HCT116 (cell line): ENCODE data around the gene MLH1. TPM values are rescaled to one million over a fixed set of nuclear protein-coding genes. Genes with fewer than 3 reads are reported as not detected.

Source experiments
- ATAC-seq: fragments of 200-7000 bp; cut with Tn5 transposase; 2 replicates; pipeline ENCODE4 v1.9.1; 2020; ENCODE audit warnings: mild to moderate bottlenecking, moderate library complexity
- BruUV-seq: library from RNA; stranded (reverse); fragments of 400-500 nt; replicated peaks from 2 replicates; lab custom pipeline; 2021; lab: Mats Ljungman, UMichigan
- CTCF ChIA-PET: fragments of 300-600 bp; sonication (Branson Sonifier 250); formaldehyde crosslinking; loops from one replicate; lab custom pipeline; 2021; ENCODE audit warnings: antibody characterized with exemption; lab: Charles Lee
- POLR2A ChIA-PET: fragments of 300-600, 350-600 bp; sonication (Branson Sonifier 250); formaldehyde crosslinking; loops from one replicate; lab custom pipeline; 2021; ENCODE audit warnings: antibody characterized with exemption; lab: Charles Lee
- RAD21 ChIA-PET, 2 experiments: fragments of 300-600 bp; sonication (Branson Sonifier 250); formaldehyde crosslinking; loops; one replicate each; lab custom pipeline; 2023; ENCODE audit warnings: low total read pairs in 2 of 2; ENCODE audit not compliant: uncharacterized antibody in 2 of 2, unreplicated experiment in 2 of 2, low non-redundant PET in 1 of 2; lab: Charles Lee
- DNase-seq: peaks from one replicate; pipeline ENCODE4 v3.0.0-alpha.2; 2010; ENCODE audit warnings: low read depth, low spot score
- H2AFZ ChIP-seq: fragments of 200-600 bp; shearing (Covaris generic), sonication (generic); 2 replicates; pipeline ENCODE4 v1.6.1; 2017; ENCODE audit warnings: low read depth, mixed run types, mixed read lengths, antibody characterized with exemption, low read length; ENCODE audit not compliant: poor library complexity, severe bottlenecking
- H3K27ac ChIP-seq: 2 replicates; pipeline ENCODE4 v1.5.1; 2012; ENCODE audit warnings: low read depth, low read length
- H3K27me3 ChIP-seq: fragments of 200-600 bp; sonication (generic); 2 replicates; pipeline ENCODE4 v1.6.1; 2016; ENCODE audit warnings: mixed run types, low read length, mixed read lengths; ENCODE audit not compliant: insufficient read depth
- H3K36me3 ChIP-seq, 2 experiments: fragments of 200-500 bp in 1 of 2; fragments of 200-600 bp in 1 of 2; sonication (Bioruptor generic) in 1 of 2; sonication (generic) in 1 of 2; 2 replicates each; pipeline versions ENCODE4 v1.5.1 to v1.6.1; 2014 to 2016; ENCODE audit warnings: low read length in 2 of 2, inconsistent platforms in 1 of 2, mixed read lengths in 1 of 2, mixed run types in 1 of 2; ENCODE audit not compliant: insufficient read depth in 2 of 2, control insufficient read depth in 1 of 2
- H3K4me1 ChIP-seq, 2 experiments: fragments of 200-600 bp in 1 of 2; sonication (generic) in 1 of 2; 2 replicates each; pipeline versions ENCODE4 v1.5.1 to v1.6.1; 2012 to 2017; ENCODE audit warnings: low read length in 2 of 2, inconsistent platforms in 1 of 2, mild to moderate bottlenecking in 1 of 2, mixed read lengths in 1 of 2, mixed run types in 1 of 2, moderate library complexity in 1 of 2; ENCODE audit not compliant: insufficient read depth in 2 of 2, control insufficient read depth in 1 of 2
- H3K4me2 ChIP-seq: fragments of 200-600 bp; sonication (generic); 2 replicates; pipeline ENCODE4 v1.6.1; 2017; ENCODE audit warnings: mixed run types, low read length, mixed read lengths
- H3K4me3 ChIP-seq, 2 experiments: fragments of 200-600 bp in 1 of 2; sonication (generic) in 1 of 2; replicated peaks in 1 of 2; 2 replicates each; pipeline ENCODE4 v1.5.1; 2011 to 2016; ENCODE audit warnings: low read length in 2 of 2, control low read depth in 1 of 2, low read depth in 1 of 2, mild to moderate bottlenecking in 1 of 2, mixed read lengths in 1 of 2, mixed run types in 1 of 2
- H3K79me2 ChIP-seq: fragments of 200-600 bp; sonication (generic); 2 replicates; pipeline ENCODE4 v1.6.1; 2017; ENCODE audit warnings: mild to moderate bottlenecking, mixed run types, low read length, moderate library complexity, mixed read lengths; ENCODE audit not compliant: insufficient read depth
- H3K9ac ChIP-seq: fragments of 200-600 bp; sonication (generic); 2 replicates; pipeline ENCODE4 v1.6.1; 2016; ENCODE audit warnings: low read length, mixed read lengths
- H3K9me2 ChIP-seq: fragments of 200-600 bp; sonication (generic), shearing (Covaris generic); 2 replicates; pipeline ENCODE4 v1.6.1; 2017; ENCODE audit warnings: mixed run types, mild to moderate bottlenecking, moderate library complexity; ENCODE audit not compliant: insufficient read depth
- H3K9me3 ChIP-seq, 2 experiments: fragments of 200-500 bp in 1 of 2; fragments of 200-600 bp in 1 of 2; sonication (Bioruptor generic) in 1 of 2; sonication (generic) in 1 of 2; 2 replicates each; pipeline ENCODE4 v1.6.1; 2014 to 2017; ENCODE audit warnings: low read length in 2 of 2, mixed read lengths in 2 of 2, inconsistent platforms in 1 of 2, low read depth in 1 of 2, mild to moderate bottlenecking in 1 of 2, mixed run types in 1 of 2, moderate library complexity in 1 of 2; ENCODE audit not compliant: control insufficient read depth in 1 of 2, insufficient read depth in 1 of 2
- H4K20me1 ChIP-seq: fragments of 200-600 bp; sonication (generic), shearing (Covaris generic); 2 replicates; pipeline ENCODE4 v1.6.1; 2017; ENCODE audit warnings: mixed run types, mild to moderate bottlenecking, moderate library complexity; ENCODE audit not compliant: insufficient read depth
- CBX3 ChIP-seq: IDR thresholded peaks from 2 replicates; pipeline ENCODE4 v1.6.1; 2012; ENCODE audit warnings: low read depth
- CEBPB ChIP-seq: IDR thresholded peaks from 2 replicates; pipeline ENCODE4 v1.6.1; 2012; ENCODE audit warnings: low read depth
- CTCF ChIP-seq, 3 experiments: fragments of 200-600 bp in 1 of 3; sonication (generic) in 1 of 3; IDR thresholded peaks in 2 of 3; conservative IDR thresholded peaks in 1 of 3; 2 replicates each; pipeline ENCODE4 v1.5.1; 2012 to 2017; ENCODE audit warnings: low read depth in 2 of 3, low read length in 2 of 3, antibody characterized with exemption in 1 of 3, borderline replicate concordance in 1 of 3, control low read depth in 1 of 3, mild to moderate bottlenecking in 1 of 3, mixed read lengths in 1 of 3, mixed run types in 1 of 3, moderate library complexity in 1 of 3; ENCODE audit not compliant: insufficient read depth in 1 of 3
- EGR1 ChIP-seq: IDR thresholded peaks from 2 replicates; pipeline ENCODE4 v1.6.1; 2012; ENCODE audit warnings: low read depth
- EZH2 ChIP-seq: fragments of 200-600 bp; sonication (generic); IDR thresholded peaks from 2 replicates; pipeline ENCODE4 v1.6.1; 2017; ENCODE audit warnings: antibody characterized with exemption, mixed run types
- FOSL1 ChIP-seq: IDR thresholded peaks from 2 replicates; pipeline ENCODE4 v1.6.1; 2012; ENCODE audit warnings: low read depth
- POLR2A ChIP-seq: IDR thresholded peaks from 2 replicates; pipeline ENCODE4 v1.7.0; 2011; ENCODE audit warnings: borderline replicate concordance; ENCODE audit not compliant: insufficient read depth, insufficient read length; ENCODE audit errors: extremely low read depth
- POLR2AphosphoS5 ChIP-seq: IDR thresholded peaks from 2 replicates; pipeline ENCODE4 v1.6.1; 2011; ENCODE audit warnings: mild to moderate bottlenecking, low read depth, low read length, moderate library complexity
- RAD21 ChIP-seq: IDR thresholded peaks from 2 replicates; pipeline ENCODE4 v1.6.1; 2012; ENCODE audit warnings: low read depth, mild to moderate bottlenecking
- SP1 ChIP-seq: IDR thresholded peaks from 2 replicates; pipeline ENCODE4 v1.6.1; 2012; ENCODE audit warnings: low read depth
- SRF ChIP-seq: IDR thresholded peaks from 2 replicates; pipeline ENCODE4 v1.6.1; 2012; ENCODE audit warnings: low read depth
- YY1 ChIP-seq: IDR thresholded peaks from 2 replicates; pipeline ENCODE4 v1.6.1; 2011; ENCODE audit warnings: low read length, low read depth, moderate library complexity, mild to moderate bottlenecking; ENCODE audit not compliant: insufficient replicate concordance; ENCODE audit errors: extremely low read depth
- ZBTB33 ChIP-seq: IDR thresholded peaks from 2 replicates; pipeline ENCODE4 v1.6.1; 2011; ENCODE audit warnings: mild to moderate bottlenecking, low read length, moderate library complexity; ENCODE audit not compliant: insufficient replicate concordance; ENCODE audit errors: extremely low read depth
- ZFX ChIP-seq: fragments of 450-650 bp; IDR thresholded peaks from 2 replicates; pipeline ENCODE4 v1.6.1; 2017
- intact Hi-C: fragments of 100-400 bp; cut with micrococcal nuclease; formaldehyde crosslinking; loops from 2 replicates; pipeline ENCODE4 v1.10.0; 2022
- total RNA-seq: library from RNA; stranded (reverse); gene quantifications from one replicate; pipeline ENCODE4 v1.2.1, GENCODE V29; 2021; ENCODE audit not compliant: unreplicated experiment

MLH1 gene
- total RNA-seq, 1 experiment from 2014 or later = 9.6 TPM

- no peaks in the 10 kb centered on the region for H3K79me2 ChIP-seq
- H3K9me3 ChIP-seq = no peaks in the 10 kb centered on the region
- no peak overlapping the region for H3K4me3 ChIP-seq
- no peak overlapping the region for H3K9ac ChIP-seq
- TF ChIP-seq POLR2AphosphoS5 (no peak), ZFX (no peak)
- peaks cover 29 to 47% of the 10 kb centered on the region in 2 experiments for H3K36me3 ChIP-seq
- POLR2A ChIA-PET = no interaction called here
- no peak overlapping the region for H3K27ac ChIP-seq
- no peaks in the 10 kb centered on the region for H3K4me1 ChIP-seq
- H3K27me3 ChIP-seq = no peaks in the 10 kb centered on the region
- no peaks in the 10 kb centered on the region for H3K9me2 ChIP-seq
- RAD21 ChIA-PET = no interaction called here
- no TSS peak for BruUV-seq
- no peaks in the 10 kb centered on the region; the same call in 1 of the 2 replicates for H4K20me1 ChIP-seq
- DNase-seq = no peak
- ATAC-seq = no peak
- CTCF ChIA-PET = no interaction called here
- H2AFZ ChIP-seq = no peak overlapping the region
- H3K4me2 ChIP-seq = no peak overlapping the region
- intact Hi-C loops = no loop called here
Measured at GRCh38 chr3:37015642-37016041, 22.3 kb downstream of the MLH1 start.

- no peak overlapping the region for H2AFZ ChIP-seq
- ATAC-seq = no peak
- intact Hi-C loops = no loop called here
- peaks cover 30 to 50% of the 10 kb centered on the region in 2 experiments for H3K36me3 ChIP-seq
- TF ChIP-seq YY1 (no peak), RAD21 (no peak), EZH2 (no peak), EGR1 (no peak), CTCF (IDR thresholded peaks at IDR 0.05 in 2 of 3, conservative IDR thresholded peaks at IDR 0.05 in 1 of 3; ENCODE audit: borderline replicate concordance in 1 of 3, insufficient read depth in 1 of 3, low read depth in 2 of 3, low read length in 2 of 3) (no peak), SP1 (no peak), POLR2A (no peak), CEBPB (no peak), POLR2AphosphoS5 (no peak), ZBTB33 (no peak), FOSL1 (no peak), SRF (no peak), CBX3 (no peak)
- TF ChIP-seq, all 23 proteins: peak for 0
- H4K20me1 ChIP-seq = no peaks in the 10 kb centered on the region; the same call in 1 of the 2 replicates
- no peaks in the 10 kb centered on the region for H3K4me1 ChIP-seq
- H3K4me3 ChIP-seq = no peak overlapping the region
- no peaks in the 10 kb centered on the region for H3K27me3 ChIP-seq
- RAD21 ChIA-PET = no interaction called here
- CTCF ChIA-PET = no interaction called here
- no peak overlapping the region for H3K27ac ChIP-seq
- no TSS peak for BruUV-seq
- no peaks in the 10 kb centered on the region for H3K9me3 ChIP-seq
- H3K9me2 ChIP-seq = no peaks in the 10 kb centered on the region
- H3K4me2 ChIP-seq = no peak overlapping the region
- H3K79me2 ChIP-seq = no peaks in the 10 kb centered on the region
- POLR2A ChIA-PET = no interaction called here
- no peak for DNase-seq
- no peak overlapping the region for H3K9ac ChIP-seq
Measured at GRCh38 chr3:37016903-37017302, 23.6 kb downstream of the MLH1 start.
